ENCODE data around the gene PLCL2.

GRCh38 chr3:16950845-16951244 is 66.1 kb downstream of the PLCL2 start:
- TF ChIP-seq CTCF (IDR thresholded peaks at IDR 0.05; ENCODE audit: low read depth, low read length, missing input control) (no peak), RAD21 (IDR thresholded peaks at IDR 0.05) (peak in 1 of 2 donors; percentile 4), YY1 (IDR thresholded peaks at IDR 0.05) (no peak), SP1 (IDR thresholded peaks at IDR 0.05) (no peak), NR2F2 (IDR thresholded peaks at IDR 0.05) (no peak), RXRA (IDR thresholded peaks at IDR 0.05) (no peak), JUND (IDR thresholded peaks at IDR 0.05) (no peak), HNF4G (IDR thresholded peaks at IDR 0.05) (no peak), REST (IDR thresholded peaks at IDR 0.05) (no peak), TAF1 (conservative IDR thresholded peaks at IDR 0.05) (no peak)
